H1 (cell line): ENCODE measurements around the gene MYLK. TPM values are rescaled to one million over a fixed set of nuclear protein-coding genes. Genes with fewer than 3 reads are reported as not detected.

Source experiments
- CBX8 ChIP-seq: fragments of 300-800, 300-1000 bp; sonication (generic); IDR thresholded peaks from 2 replicates; pipeline ENCODE4 v1.7.1; 2016; ENCODE audit warnings: low read depth, low read length, borderline replicate concordance
- RFX5 ChIP-seq: IDR thresholded peaks from 2 replicates; pipeline ENCODE4 v1.6.1; 2011; ENCODE audit warnings: low read depth, low read length, improper control_type of control experiment, borderline replicate concordance
- polyA plus RNA-seq, 7 experiments: library from polyadenylated mRNA; depleted of rRNA in 3 of 7; stranded (reverse) in 5 of 7; unstranded in 2 of 7; fragments of >200 nt in 5 of 7; fragments of 200-250 nt in 2 of 7; gene quantifications; 1 replicate in 5 of 7; 2 replicates in 1 of 7; 4 replicates in 1 of 7; pipeline versions ENCODE4 v1.2.1 to v1.2.3, GENCODE V29; 2011 to 2013; ENCODE audit warnings: missing spikeins in 2 of 7, mixed read lengths in 2 of 7
- total RNA-seq: library from RNA; stranded (reverse); fragmentation: NEBNext Ultra II Directional; extraction: Animal tissue kit (Norgen Biotek cat#: 25700); gene quantifications from 2 replicates; pipeline ENCODE4 v1.2.1, GENCODE V29; 2021

Gene MYLK
- total and polyA plus RNA-seq, 2 of the 8 experiments (the other 6 are each of a cell fraction or from before 2014, with no cell fraction given), result 11.6 to 21.3 TPM

DNA sequence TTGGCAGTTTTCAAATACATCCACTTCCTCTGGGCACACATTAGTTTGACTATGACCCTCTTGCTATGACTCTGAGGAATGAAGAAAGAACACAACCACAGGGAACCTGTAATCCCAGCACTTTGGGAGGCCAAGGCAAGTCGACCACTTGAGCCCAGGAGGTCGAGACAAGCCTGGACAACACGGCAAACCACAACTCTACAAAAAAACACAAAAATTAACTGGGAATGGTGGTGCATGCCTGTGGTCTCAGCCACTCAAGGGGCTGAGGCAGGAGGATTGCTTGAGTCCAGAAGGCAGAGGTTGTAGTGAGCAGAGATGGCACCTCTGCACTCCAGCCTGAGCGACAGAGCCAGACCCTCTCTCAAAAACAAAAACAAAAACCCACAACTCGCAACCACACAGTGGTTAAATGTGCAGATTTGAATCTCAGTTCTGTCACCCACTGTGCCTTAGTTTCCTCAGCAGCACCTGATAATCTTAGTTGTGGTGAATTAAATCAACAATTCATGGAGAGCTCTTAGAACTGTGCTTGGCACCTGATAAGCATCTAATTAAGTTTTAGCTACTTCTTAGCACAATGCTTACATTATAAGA lies 65.7 kb downstream of the MYLK start (continued):
- no peak for TF ChIP-seq CBX8
- no peak for TF ChIP-seq RFX5
- TF ChIP-seq, all 59 proteins: peak for 0
